Endothelial cell of umbilical vein (primary cell): Measurements from ENCODE around the gene GCDH. TPM values are rescaled to one million over a fixed set of nuclear protein-coding genes. Genes with fewer than 3 reads are reported as not detected.

Experiments used
- BruUV-seq: library from RNA; stranded (reverse); fragments of 400-500 nt; replicated peaks from 2 replicates; lab custom pipeline; 2021; lab: Mats Ljungman, UMichigan
- CTCF ChIA-PET: fragments of 300-600, 350-600 bp; sonication (Branson Sonifier 250); formaldehyde crosslinking; loops from one replicate; lab custom pipeline; 2021; ENCODE audit warnings: antibody characterized with exemption, inconsistent platforms; lab: Charles Lee
- POLR2A ChIA-PET: fragments of 300-600, 350-600 bp; sonication (Branson Sonifier 250); formaldehyde crosslinking; loops from one replicate; lab custom pipeline; 2021; ENCODE audit warnings: antibody characterized with exemption, inconsistent platforms; lab: Charles Lee
- DNase-seq: peaks from one replicate; pipeline ENCODE4 v3.0.0-alpha.2; 2011; ENCODE audit warnings: low read depth, low spot score
- FAIRE-seq: peaks from 2 replicates; lab custom pipeline; 2011; peaks lifted over from hg19 to GRCh38; lab: Jason Lieb, UNC
- H2AFZ ChIP-seq: 2 replicates; pipeline ENCODE4 v1.6.0; 2012; ENCODE audit warnings: low read depth, low read length, control low read depth, inconsistent platforms
- H3K27ac ChIP-seq: 2 replicates; pipeline ENCODE4 v1.5.1; 2011; ENCODE audit warnings: low read depth, mild to moderate bottlenecking, control low read depth, low read length, moderate library complexity; ENCODE audit not compliant: insufficient read depth
- H3K27me3 ChIP-seq, 2 experiments: 2 replicates each; pipeline versions ENCODE4 v1.6.0 to v1.6.1; 2011; ENCODE audit warnings: low read length in 2 of 2, mixed read lengths in 1 of 2; ENCODE audit not compliant: control insufficient read depth in 2 of 2, insufficient read depth in 2 of 2
- H3K36me3 ChIP-seq, 2 experiments: 2 replicates in 1 of 2; 3 replicates in 1 of 2; pipeline ENCODE4 v1.5.1; 2011; ENCODE audit warnings: low read length in 2 of 2, mild to moderate bottlenecking in 1 of 2, moderate library complexity in 1 of 2; ENCODE audit not compliant: control insufficient read depth in 2 of 2, insufficient read depth in 2 of 2; ENCODE audit errors: extremely low read depth in 1 of 2
- H3K4me1 ChIP-seq: 3 replicates; pipeline ENCODE4 v1.5.1; 2011; ENCODE audit warnings: mild to moderate bottlenecking, low read length; ENCODE audit not compliant: control insufficient read depth, insufficient read depth; ENCODE audit errors: extremely low read depth
- H3K4me2 ChIP-seq: 2 replicates; pipeline ENCODE4 v1.6.1; 2011; ENCODE audit warnings: low read length, control low read depth, mixed read lengths; ENCODE audit not compliant: insufficient read depth
- H3K4me3 ChIP-seq, 3 experiments: fragments of 200-600 bp in 1 of 3; sonication (generic), shearing (Covaris generic) in 1 of 3; replicated peaks in 1 of 3; 2 replicates each; pipeline ENCODE4 v1.5.1; 2011 to 2016; ENCODE audit warnings: control low read depth in 3 of 3, low read length in 3 of 3, mild to moderate bottlenecking in 2 of 3, inconsistent platforms in 1 of 3, low read depth in 1 of 3, moderate library complexity in 1 of 3; ENCODE audit not compliant: insufficient read depth in 1 of 3
- H3K79me2 ChIP-seq: 2 replicates; pipeline ENCODE4 v1.6.0; 2012; ENCODE audit warnings: low read length, inconsistent platforms; ENCODE audit not compliant: control insufficient read depth, insufficient read depth
- H3K9ac ChIP-seq: replicated peaks from 2 replicates; pipeline ENCODE3; 2011; ENCODE audit warnings: low read length, control low read depth; ENCODE audit not compliant: insufficient read depth; ENCODE audit errors: extremely low read depth
- H3K9me1 ChIP-seq: replicated peaks from 3 replicates; pipeline ENCODE4 v1.6.0; 2011; ENCODE audit warnings: mild to moderate bottlenecking, low read length; ENCODE audit not compliant: control insufficient read depth, insufficient read depth; ENCODE audit errors: extremely low read depth
- H3K9me3 ChIP-seq: replicated peaks from 2 replicates; pipeline ENCODE4 v1.5.1; 2012; ENCODE audit warnings: low read length, inconsistent platforms; ENCODE audit not compliant: control insufficient read depth, insufficient read depth
- H4K20me1 ChIP-seq: replicated peaks from 2 replicates; pipeline ENCODE3; 2011; ENCODE audit warnings: mild to moderate bottlenecking, low read length; ENCODE audit not compliant: control insufficient read depth, insufficient read depth; ENCODE audit errors: extremely low read depth
- CTCF ChIP-seq, 2 donors: IDR thresholded peaks; 1 replicate in 1 of 2; 2 replicates in 1 of 2; pipeline ENCODE4 v1.5.1; 2011; ENCODE audit warnings: low read length in 2 of 2, mild to moderate bottlenecking in 2 of 2, moderate library complexity in 2 of 2, control low read depth in 1 of 2, inconsistent platforms in 1 of 2, low read depth in 1 of 2; ENCODE audit not compliant: insufficient read depth in 1 of 2; ENCODE audit errors: extremely low read depth in 1 of 2
- EZH2 ChIP-seq: IDR thresholded peaks from 2 replicates; pipeline ENCODE4 v1.6.1; 2012; ENCODE audit warnings: borderline replicate concordance, low read depth, mild to moderate bottlenecking, moderate library complexity, low read length, inconsistent platforms; ENCODE audit not compliant: severe bottlenecking
- FOS ChIP-seq: IDR thresholded peaks from 2 replicates; pipeline ENCODE4 v1.6.1; 2011; ENCODE audit warnings: mild to moderate bottlenecking, low read length, moderate library complexity, borderline replicate concordance; ENCODE audit not compliant: insufficient read depth
- GATA2 ChIP-seq: IDR thresholded peaks from 2 replicates; pipeline ENCODE4 v1.7.0; 2011; ENCODE audit warnings: low read depth, mild to moderate bottlenecking, moderate library complexity, mixed read lengths, low read length; ENCODE audit not compliant: insufficient read length, insufficient read depth
- JUN ChIP-seq: IDR thresholded peaks from 2 replicates; pipeline ENCODE4 v1.6.1; 2011; ENCODE audit warnings: borderline replicate concordance, low read depth; ENCODE audit not compliant: insufficient read length, insufficient read depth
- MYC ChIP-seq: IDR thresholded peaks from one replicate; pipeline ENCODE4 v1.6.1; 2011; ENCODE audit warnings: mild to moderate bottlenecking, low read depth, low read length
- POLR2A ChIP-seq: IDR thresholded peaks from 2 replicates; pipeline ENCODE4 v1.6.1; 2012; ENCODE audit warnings: low read depth, mild to moderate bottlenecking, control low read depth, low read length
- POLR2AphosphoS5 ChIP-seq: IDR thresholded peaks from 2 replicates; pipeline ENCODE4 v1.6.1; 2012; ENCODE audit warnings: low read depth, mild to moderate bottlenecking, control low read depth, low read length, moderate library complexity; ENCODE audit not compliant: insufficient read depth
- dilution Hi-C: fragments of 300-500 bp; cut with MboI; formaldehyde crosslinking; loops from one replicate; pipeline ENCODE4 v1.15.0; 2019; ENCODE audit warnings: low sequenced_read_pairs; ENCODE audit not compliant: extremely low pct_ligation_motif_present
- intact Hi-C: fragments of 100-400 bp; cut with micrococcal nuclease; formaldehyde crosslinking; loops from one replicate; pipeline ENCODE4 v1.10.0; 2022
- polyA plus RNA-seq, 4 experiments: library from polyadenylated mRNA; depleted of rRNA in 3 of 4; stranded (reverse) in 3 of 4; unstranded in 1 of 4; fragments of >200 nt; gene quantifications; 2 replicates each; pipeline versions ENCODE4 v1.2.1 to v1.2.3, GENCODE V29; 2011 to 2012; ENCODE audit warnings: missing spikeins in 1 of 4
- total RNA-seq: library from RNA; stranded (reverse); gene quantifications from 2 replicates; pipeline ENCODE4 v1.2.3, GENCODE V29; 2021
- TF ChIP-seq, protein P1 (sequence below): IDR thresholded peaks from 2 replicates; pipeline ENCODE4 v1.6.1; 2011; ENCODE audit not compliant: insufficient read depth, insufficient read length

GCDH gene
- total and polyA plus RNA-seq, 2 donors (not counting 3 experiments of a cell fraction or from before 2014, with no cell fraction given), result 27.3 to 35.8 TPM

DNA sequence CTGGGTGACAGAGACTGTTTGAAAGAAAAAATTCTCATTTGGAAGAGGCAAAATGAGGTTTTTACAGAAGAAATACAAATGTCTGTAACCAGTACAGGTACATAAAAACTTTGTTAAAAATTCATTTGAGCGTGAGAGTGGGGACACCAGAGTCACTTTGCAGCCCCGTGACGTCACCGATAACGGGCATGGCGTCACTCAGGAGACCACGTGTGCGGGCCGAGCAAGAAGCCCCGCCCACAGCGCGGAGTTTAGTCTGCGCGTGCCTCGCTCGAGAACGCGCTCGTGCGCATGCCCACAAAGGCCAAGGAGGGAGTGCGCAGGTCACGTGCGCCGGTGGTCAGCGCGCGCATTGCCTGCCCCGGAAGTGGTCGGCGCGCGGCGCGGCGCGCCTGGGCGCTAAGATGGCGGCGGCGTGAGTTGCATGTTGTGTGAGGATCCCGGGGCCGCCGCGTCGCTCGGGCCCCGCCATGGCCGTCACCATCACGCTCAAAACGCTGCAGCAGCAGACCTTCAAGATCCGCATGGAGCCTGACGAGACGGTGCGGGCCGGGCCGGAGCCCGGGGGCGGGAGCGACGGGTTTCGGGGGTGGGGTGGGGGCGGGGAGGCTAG, 54.6 kb downstream of the GCDH start, which contains the start of gene RAD23A:
Gene RAD23A, plus strand, starts transcription at position 384 of the 613 bp plus-strand sequence. Its CDS starts 87 bp downstream, at position 471.
- FAIRE-seq, result peak; percentile 89
- Histone ChIP-seq H3K79me2 (peaks cover 49% of the 10 kb centered on the region), H3K4me3 (peak within 1 kb of the TSS; percentile 72 to 92 (median 72)), H4K20me1 (no peaks in the 10 kb centered on the region), H3K4me2 (peak within 1 kb of the TSS; percentile 99), H3K27me3 (no peaks in the 10 kb centered on the region), H3K9ac (peak within 1 kb of the TSS; percentile 90), H3K9me1 (no peaks in the 10 kb centered on the region), H3K4me1 (peaks cover 18% of the 10 kb centered on the region), H3K36me3 (peaks cover 22 to 59% of the 10 kb centered on the region in 2 experiments), H3K27ac (peak within 1 kb of the TSS; percentile 76), H2AFZ (no peak within 1 kb of the TSS), H3K9me3 (no peaks in the 10 kb centered on the region)
- TF ChIP-seq POLR2A (peak; percentile 98), CTCF (IDR thresholded peaks at IDR 0.05; ENCODE audit: extremely low read depth in 1 of 2, insufficient read depth in 1 of 2, low read depth in 1 of 2, low read length in 2 of 2) (no peak), MYC (peak; percentile 43), POLR2AphosphoS5 (peak; percentile 100), JUN (peak; percentile 77), EZH2 (no peak), GATA2 (peak; percentile 21), FOS (peak; percentile 18)
- TF ChIP-seq, protein P1, sequence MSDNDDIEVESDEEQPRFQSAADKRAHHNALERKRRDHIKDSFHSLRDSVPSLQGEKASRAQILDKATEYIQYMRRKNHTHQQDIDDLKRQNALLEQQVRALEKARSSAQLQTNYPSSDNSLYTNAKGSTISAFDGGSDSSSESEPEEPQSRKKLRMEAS, result peak; percentile 100
- intact Hi-C loops, result loop anchor here (1.0 kb wide), 2 partner anchors 7 to 8 kb away; partner anchors contain the start of gene CALR
- ChIA-PET POLR2A (interaction anchor here (0.6 to 1.0 kb wide), 3 partner anchors 8 to 15 kb away, joined by 3 to 6 read pairs (median 5); partner anchors contain the start of gene GADD45GIP1), CTCF (interaction anchor here (1.0 kb wide), 1 partner anchor 20 kb away, joined by 12 read pairs; no protein-coding TSS in a partner anchor)
- DNase-seq, result peak; percentile 99
- dilution Hi-C loops, result no loop called here
- BruUV-seq, result no TSS peak
